Large intestine (tissue), 3 donors: ENCODE measurements around the gene DDC. TPM values are rescaled to one million over a fixed set of nuclear protein-coding genes. Genes with fewer than 3 reads are reported as not detected.
"Not testable (repeated sequence)": the region's sequence is repeated elsewhere in the genome, so short reads cannot be mapped to it uniquely, and the experiment has no call there.

Experiments
- DNase-seq, 2 donors: peaks; one replicate each; pipeline versions ENCODE4 v3.0.0 to v3.0.0-alpha.2; 2013
- H3K27ac ChIP-seq: one replicate; pipeline ENCODE4 v1.5.1; 2013; ENCODE audit warnings: low read length
- H3K27me3 ChIP-seq: 2 replicates; pipeline ENCODE4 v1.6.1; 2013; ENCODE audit warnings: low read length; ENCODE audit not compliant: control insufficient read depth, insufficient read depth
- H3K36me3 ChIP-seq: 2 replicates; pipeline ENCODE4 v1.6.1; 2013; ENCODE audit warnings: low read length; ENCODE audit not compliant: control insufficient read depth, insufficient read depth
- H3K4me1 ChIP-seq: one replicate; pipeline ENCODE4 v1.6.1; 2013; ENCODE audit warnings: low read length; ENCODE audit not compliant: control insufficient read depth, insufficient read depth
- H3K4me3 ChIP-seq: one replicate; pipeline ENCODE4 v1.5.1; 2013; ENCODE audit warnings: low read length
- H3K9me3 ChIP-seq: one replicate; pipeline ENCODE4 v1.6.1; 2013; ENCODE audit warnings: mild to moderate bottlenecking, low read depth, low read length, moderate library complexity; ENCODE audit not compliant: control insufficient read depth
- WGBS: methylation state at CpG from one replicate; pipeline ENCODE4 v1.1.5; 2013; ENCODE audit warnings: low lambda C conversion rate; ENCODE audit not compliant: insufficient coverage; 5-methylcytosine and 5-hydroxymethylcytosine counted together
- polyA plus RNA-seq: library from polyadenylated mRNA; unstranded; fragments of 120-200 nt; gene quantifications from one replicate; pipeline ENCODE4 v1.2.1, GENCODE V29; 2013

The DDC gene
- polyA plus RNA-seq, 1 donor: 213 TPM

- WGBS: no CpG with 5 or more reads among the region's 13 CpGs
These were observed 102.2 kb downstream of the DDC start for GRCh38 chr7:50463035-50463434.

GRCh38 chr7:50462361-50462760 is 102.8 kb downstream of the DDC start:
- no peaks in the 10 kb centered on the region for H3K4me1 ChIP-seq
- no peak overlapping the region for H3K4me3 ChIP-seq
- no peaks in the 10 kb centered on the region for H3K27me3 ChIP-seq
- no peak overlapping the region for H3K27ac ChIP-seq
- no peak for DNase-seq
- 95% methylated on average over 3 of the region's 4 CpGs for WGBS
- H3K9me3 ChIP-seq: peaks cover 7% of the 10 kb centered on the region
- H3K36me3 ChIP-seq: peaks cover 51% of the 10 kb centered on the region

More at GRCh38 chr7:50463035-50463434, 102.2 kb downstream of the DDC start:
- Histone ChIP-seq H3K27me3 (no peaks in the 10 kb centered on the region), H3K4me3 (no peak overlapping the region), H3K9me3 (peaks cover 7% of the 10 kb centered on the region), H3K36me3 (peaks cover 49% of the 10 kb centered on the region), H3K27ac (no peak overlapping the region), H3K4me1 (no peaks in the 10 kb centered on the region)
- no peak for DNase-seq

DNA sequence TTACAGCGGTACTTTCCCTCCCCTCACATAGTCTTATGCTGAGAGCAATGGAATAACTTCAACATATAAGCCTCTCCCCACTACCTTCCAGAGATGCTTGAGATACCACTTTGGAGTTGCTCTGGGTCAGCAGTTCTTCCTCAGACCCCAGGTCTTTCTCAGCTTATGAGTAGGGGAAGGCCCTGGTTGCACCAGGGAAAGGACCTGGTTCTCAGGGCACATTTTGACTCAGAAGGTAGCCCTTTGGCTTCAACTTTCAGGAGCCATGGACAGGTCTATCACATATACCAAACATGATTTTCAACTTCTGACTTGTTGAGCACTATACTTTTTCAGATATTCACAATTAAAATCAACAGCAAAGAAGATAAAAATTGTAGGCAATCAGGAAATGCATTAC is 103.5 kb downstream of the DDC start:
- H3K27me3 ChIP-seq: no peaks in the 10 kb centered on the region
- DNase-seq: no peak
- no CpG with 5 or more reads among the region's 1 CpG for WGBS
- peaks cover under 1% of the 10 kb centered on the region for H3K4me1 ChIP-seq
- no peak overlapping the region for H3K27ac ChIP-seq
- H3K36me3 ChIP-seq: peaks cover 46% of the 10 kb centered on the region
- H3K9me3 ChIP-seq: peaks cover 7% of the 10 kb centered on the region
- no peak overlapping the region for H3K4me3 ChIP-seq

- not testable (repeated sequence) for H3K9me3 ChIP-seq, H3K27me3 ChIP-seq, H3K27ac ChIP-seq, H3K4me3 ChIP-seq, DNase-seq, H3K4me1 ChIP-seq
- peaks cover 30% of the 10 kb centered on the region for H3K36me3 ChIP-seq
- whole genome bisulfite sequencing: no CpG with 5 or more reads among the region's 27 CpGs
These were observed 106.0 kb downstream of the DDC start for GRCh38 chr7:50459183-50459582.

GRCh38 chr7:50458651-50459050 is 106.6 kb downstream of the DDC start:
- not testable (repeated sequence) for DNase-seq, H3K27ac ChIP-seq
- no CpG with 5 or more reads among the region's 4 CpGs for WGBS

GRCh38 chr7:50456371-50457123 is 108.7 kb downstream of the DDC start:
- H3K27me3 ChIP-seq: no peaks in the 10 kb centered on the region
- H3K9me3 ChIP-seq: peaks cover 7% of the 10 kb centered on the region
- H3K36me3 ChIP-seq: peaks cover 7% of the 10 kb centered on the region
- H3K27ac ChIP-seq: no peak overlapping the region
- no peak overlapping the region for H3K4me3 ChIP-seq
- 83% methylated on average over 2 of the region's 3 CpGs for WGBS
- H3K4me1 ChIP-seq: peaks cover 8% of the 10 kb centered on the region
- peak in 1 of 2 donors; percentile 22 for DNase-seq

More at GRCh38 chr7:50458651-50459050, 106.6 kb downstream of the DDC start:
- H3K9me3 ChIP-seq, H3K4me1 ChIP-seq, H3K4me3 ChIP-seq, H3K27me3 ChIP-seq: not testable (repeated sequence)
- peaks cover 25% of the 10 kb centered on the region for H3K36me3 ChIP-seq

DNA sequence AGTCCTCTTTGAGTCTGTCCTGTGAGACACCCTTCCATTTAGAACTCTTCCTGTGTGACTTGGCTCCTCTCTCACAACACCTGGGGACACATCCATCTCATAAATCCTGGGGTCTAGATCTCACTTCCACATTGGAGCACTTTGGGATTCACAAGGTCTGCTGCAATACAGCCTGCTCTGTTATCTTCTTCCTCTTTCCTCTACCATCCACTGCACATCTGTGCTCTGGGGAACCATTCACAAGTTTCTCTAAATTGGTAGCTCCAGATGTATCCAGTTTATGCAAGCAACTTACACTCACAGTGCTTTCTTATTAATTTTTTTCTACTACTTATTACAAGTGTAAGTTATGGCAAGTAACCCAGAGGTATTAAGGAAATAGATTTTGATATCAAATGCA is 109.5 kb downstream of the DDC start:
- Histone ChIP-seq H3K4me1 (peaks cover 11% of the 10 kb centered on the region), H3K27ac (no peak overlapping the region), H3K9me3 (peaks cover 7% of the 10 kb centered on the region), H3K36me3 (peaks cover 5% of the 10 kb centered on the region), H3K27me3 (no peaks in the 10 kb centered on the region), H3K4me3 (no peak overlapping the region)
- no peak for DNase-seq

- DNase-seq: no peak
These were observed 110.2 kb downstream of the DDC start for GRCh38 chr7:50454968-50455367.

DNA sequence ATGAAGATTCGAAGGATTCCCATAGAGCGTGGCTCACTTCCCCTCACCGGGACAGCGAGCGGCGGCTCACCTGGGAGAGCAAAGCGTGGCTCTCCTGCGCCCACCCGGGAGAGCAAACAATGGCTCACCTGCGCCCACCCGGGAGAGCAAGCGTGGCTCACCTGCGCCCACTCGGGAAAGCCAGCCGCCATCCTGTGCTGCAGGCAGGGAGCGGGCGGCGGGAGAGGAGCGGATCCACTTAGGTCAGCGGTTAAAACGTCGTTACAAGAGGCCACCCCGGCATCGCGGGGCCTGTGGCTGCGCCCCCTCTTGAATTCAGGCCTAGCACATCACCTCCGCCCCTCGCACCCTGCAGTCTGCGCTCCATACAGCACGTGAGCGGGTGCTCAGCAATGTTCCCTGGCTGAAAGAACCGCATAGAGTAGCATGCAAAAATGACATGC is 114.6 kb downstream of the DDC start:
- peaks cover 3% of the 10 kb centered on the region for H3K9me3 ChIP-seq
- DNase-seq: no peak
- H3K36me3 ChIP-seq: peaks cover 14% of the 10 kb centered on the region
- peak overlapping the region; percentile 41 for H3K27ac ChIP-seq
- H3K27me3 ChIP-seq: no peaks in the 10 kb centered on the region
- peak overlapping the region; percentile 88 for H3K4me3 ChIP-seq
- H3K4me1 ChIP-seq: peaks cover 9% of the 10 kb centered on the region
- WGBS: no CpG with 5 or more reads among the region's 32 CpGs

More at GRCh38 chr7:50454968-50455367, 110.2 kb downstream of the DDC start:
- H3K27me3 ChIP-seq: no peaks in the 10 kb centered on the region
- no CpG with 5 or more reads among the region's 5 CpGs for WGBS
- H3K27ac ChIP-seq: no peak overlapping the region
- H3K9me3 ChIP-seq: peaks cover 8% of the 10 kb centered on the region
- H3K4me3 ChIP-seq: no peak overlapping the region
- peaks cover 13% of the 10 kb centered on the region for H3K4me1 ChIP-seq
- peaks cover 5% of the 10 kb centered on the region for H3K36me3 ChIP-seq

DNA sequence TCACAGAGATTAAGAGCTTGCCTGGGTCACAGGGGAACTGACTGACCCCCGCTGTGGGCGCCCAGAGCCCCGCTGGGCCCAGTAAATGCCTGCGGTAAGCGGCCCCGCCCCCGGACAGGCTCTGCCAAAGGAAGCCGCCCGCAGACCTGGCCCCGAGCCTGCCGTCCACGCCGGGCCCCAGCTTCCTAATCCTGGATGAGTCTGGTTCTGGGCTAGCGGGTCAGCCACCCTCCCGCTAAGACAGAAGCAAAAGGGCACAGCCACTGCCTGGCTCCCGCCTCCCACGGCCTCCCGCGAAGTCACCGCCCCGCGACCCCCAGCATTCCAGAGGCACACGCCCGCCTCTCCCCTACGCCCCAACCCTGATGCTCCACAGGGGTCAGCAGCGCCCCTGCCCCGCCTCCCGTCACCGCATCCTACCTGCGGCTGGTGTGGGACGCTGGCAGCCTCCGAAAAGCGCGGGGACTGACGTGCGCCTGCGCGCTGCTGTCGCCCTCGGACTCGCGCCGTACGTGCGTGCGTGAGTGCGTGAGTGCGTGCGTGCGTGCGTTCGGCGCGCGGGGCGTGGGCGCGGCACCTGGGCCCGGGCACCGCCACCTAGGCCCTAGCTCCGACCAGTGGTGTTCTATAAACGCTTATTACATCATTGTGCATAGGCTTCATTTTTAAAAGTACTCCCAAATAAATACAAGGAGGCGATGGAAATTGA is 115.2 kb downstream of the DDC start, which contains the start of gene FIGNL1:
Gene FIGNL1 (minus strand): TSS at position 470 of the 709 bp plus-strand sequence. CDS start 3,063 bp downstream, outside the sequence.
- Histone ChIP-seq H3K9me3 (peaks cover 3% of the 10 kb centered on the region), H3K27me3 (no peaks in the 10 kb centered on the region), H3K4me1 (peaks cover 9% of the 10 kb centered on the region), H3K4me3 (peak within 1 kb of the TSS; percentile 88), H3K27ac (peak within 1 kb of the TSS; percentile 41), H3K36me3 (peaks cover 20% of the 10 kb centered on the region)
- no CpG with 5 or more reads among the region's 63 CpGs for WGBS
- peak; percentile 81 to 85 for DNase-seq
